HCT116 (cell line): ENCODE results near the gene EZH1. TPM values are rescaled to one million over a fixed set of nuclear protein-coding genes. Genes with fewer than 3 reads are reported as not detected.

Experiments
- ATAC-seq: fragments of 200-7000 bp; cut with Tn5 transposase; 2 replicates; pipeline ENCODE4 v1.9.1; 2020; ENCODE audit warnings: mild to moderate bottlenecking, moderate library complexity
- BruUV-seq: library from RNA; stranded (reverse); fragments of 400-500 nt; replicated peaks from 2 replicates; lab custom pipeline; 2021; lab: Mats Ljungman, UMichigan
- CTCF ChIA-PET: fragments of 300-600 bp; sonication (Branson Sonifier 250); formaldehyde crosslinking; loops from one replicate; lab custom pipeline; 2021; ENCODE audit warnings: antibody characterized with exemption; lab: Charles Lee
- POLR2A ChIA-PET: fragments of 300-600, 350-600 bp; sonication (Branson Sonifier 250); formaldehyde crosslinking; loops from one replicate; lab custom pipeline; 2021; ENCODE audit warnings: antibody characterized with exemption; lab: Charles Lee
- RAD21 ChIA-PET, 2 experiments: fragments of 300-600 bp; sonication (Branson Sonifier 250); formaldehyde crosslinking; loops; one replicate each; lab custom pipeline; 2023; ENCODE audit warnings: low total read pairs in 2 of 2; ENCODE audit not compliant: uncharacterized antibody in 2 of 2, unreplicated experiment in 2 of 2, low non-redundant PET in 1 of 2; lab: Charles Lee
- DNase-seq: peaks from one replicate; pipeline ENCODE4 v3.0.0-alpha.2; 2010; ENCODE audit warnings: low read depth, low spot score
- H2AFZ ChIP-seq: fragments of 200-600 bp; shearing (Covaris generic), sonication (generic); 2 replicates; pipeline ENCODE4 v1.6.1; 2017; ENCODE audit warnings: low read depth, mixed run types, mixed read lengths, antibody characterized with exemption, low read length; ENCODE audit not compliant: poor library complexity, severe bottlenecking
- H3K27ac ChIP-seq: 2 replicates; pipeline ENCODE4 v1.5.1; 2012; ENCODE audit warnings: low read depth, low read length
- H3K27me3 ChIP-seq: fragments of 200-600 bp; sonication (generic); 2 replicates; pipeline ENCODE4 v1.6.1; 2016; ENCODE audit warnings: mixed run types, low read length, mixed read lengths; ENCODE audit not compliant: insufficient read depth
- H3K36me3 ChIP-seq, 2 experiments: fragments of 200-500 bp in 1 of 2; fragments of 200-600 bp in 1 of 2; sonication (Bioruptor generic) in 1 of 2; sonication (generic) in 1 of 2; 2 replicates each; pipeline versions ENCODE4 v1.5.1 to v1.6.1; 2014 to 2016; ENCODE audit warnings: low read length in 2 of 2, inconsistent platforms in 1 of 2, mixed read lengths in 1 of 2, mixed run types in 1 of 2; ENCODE audit not compliant: insufficient read depth in 2 of 2, control insufficient read depth in 1 of 2
- H3K4me1 ChIP-seq, 2 experiments: fragments of 200-600 bp in 1 of 2; sonication (generic) in 1 of 2; 2 replicates each; pipeline versions ENCODE4 v1.5.1 to v1.6.1; 2012 to 2017; ENCODE audit warnings: low read length in 2 of 2, inconsistent platforms in 1 of 2, mild to moderate bottlenecking in 1 of 2, mixed read lengths in 1 of 2, mixed run types in 1 of 2, moderate library complexity in 1 of 2; ENCODE audit not compliant: insufficient read depth in 2 of 2, control insufficient read depth in 1 of 2
- H3K4me2 ChIP-seq: fragments of 200-600 bp; sonication (generic); 2 replicates; pipeline ENCODE4 v1.6.1; 2017; ENCODE audit warnings: mixed run types, low read length, mixed read lengths
- H3K4me3 ChIP-seq, 2 experiments: fragments of 200-600 bp in 1 of 2; sonication (generic) in 1 of 2; replicated peaks in 1 of 2; 2 replicates each; pipeline ENCODE4 v1.5.1; 2011 to 2016; ENCODE audit warnings: low read length in 2 of 2, control low read depth in 1 of 2, low read depth in 1 of 2, mild to moderate bottlenecking in 1 of 2, mixed read lengths in 1 of 2, mixed run types in 1 of 2
- H3K79me2 ChIP-seq: fragments of 200-600 bp; sonication (generic); 2 replicates; pipeline ENCODE4 v1.6.1; 2017; ENCODE audit warnings: mild to moderate bottlenecking, mixed run types, low read length, moderate library complexity, mixed read lengths; ENCODE audit not compliant: insufficient read depth
- H3K9ac ChIP-seq: fragments of 200-600 bp; sonication (generic); 2 replicates; pipeline ENCODE4 v1.6.1; 2016; ENCODE audit warnings: low read length, mixed read lengths
- H3K9me2 ChIP-seq: fragments of 200-600 bp; sonication (generic), shearing (Covaris generic); 2 replicates; pipeline ENCODE4 v1.6.1; 2017; ENCODE audit warnings: mixed run types, mild to moderate bottlenecking, moderate library complexity; ENCODE audit not compliant: insufficient read depth
- H3K9me3 ChIP-seq, 2 experiments: fragments of 200-500 bp in 1 of 2; fragments of 200-600 bp in 1 of 2; sonication (Bioruptor generic) in 1 of 2; sonication (generic) in 1 of 2; 2 replicates each; pipeline ENCODE4 v1.6.1; 2014 to 2017; ENCODE audit warnings: low read length in 2 of 2, mixed read lengths in 2 of 2, inconsistent platforms in 1 of 2, low read depth in 1 of 2, mild to moderate bottlenecking in 1 of 2, mixed run types in 1 of 2, moderate library complexity in 1 of 2; ENCODE audit not compliant: control insufficient read depth in 1 of 2, insufficient read depth in 1 of 2
- H4K20me1 ChIP-seq: fragments of 200-600 bp; sonication (generic), shearing (Covaris generic); 2 replicates; pipeline ENCODE4 v1.6.1; 2017; ENCODE audit warnings: mixed run types, mild to moderate bottlenecking, moderate library complexity; ENCODE audit not compliant: insufficient read depth
- CBX3 ChIP-seq: IDR thresholded peaks from 2 replicates; pipeline ENCODE4 v1.6.1; 2012; ENCODE audit warnings: low read depth
- CEBPB ChIP-seq: IDR thresholded peaks from 2 replicates; pipeline ENCODE4 v1.6.1; 2012; ENCODE audit warnings: low read depth
- EGR1 ChIP-seq: IDR thresholded peaks from 2 replicates; pipeline ENCODE4 v1.6.1; 2012; ENCODE audit warnings: low read depth
- EZH2 ChIP-seq: fragments of 200-600 bp; sonication (generic); IDR thresholded peaks from 2 replicates; pipeline ENCODE4 v1.6.1; 2017; ENCODE audit warnings: antibody characterized with exemption, mixed run types
- JUND ChIP-seq: IDR thresholded peaks from 2 replicates; pipeline ENCODE4 v1.6.1; 2012
- POLR2A ChIP-seq: IDR thresholded peaks from 2 replicates; pipeline ENCODE4 v1.7.0; 2011; ENCODE audit warnings: borderline replicate concordance; ENCODE audit not compliant: insufficient read depth, insufficient read length; ENCODE audit errors: extremely low read depth
- SIN3A ChIP-seq: IDR thresholded peaks from 2 replicates; pipeline ENCODE4 v1.6.1; 2012; ENCODE audit warnings: low read depth
- ZNF274 ChIP-seq: fragments of 200-500 bp; sonication (Bioruptor generic); IDR thresholded peaks from 2 replicates; pipeline ENCODE4 v1.6.1; 2014; ENCODE audit warnings: mild to moderate bottlenecking, low read depth, low read length, inconsistent platforms
- intact Hi-C: fragments of 100-400 bp; cut with micrococcal nuclease; formaldehyde crosslinking; loops from 2 replicates; pipeline ENCODE4 v1.10.0; 2022
- total RNA-seq: library from RNA; stranded (reverse); gene quantifications from one replicate; pipeline ENCODE4 v1.2.1, GENCODE V29; 2021; ENCODE audit not compliant: unreplicated experiment
- TF ChIP-seq, protein P1 (sequence below): IDR thresholded peaks from 2 replicates; pipeline ENCODE4 v1.6.1; 2012; ENCODE audit warnings: low read depth
- TF ChIP-seq, protein P2 (sequence below): IDR thresholded peaks from 2 replicates; pipeline ENCODE4 v1.6.1; 2012
- TF ChIP-seq, protein P3 (sequence below): IDR thresholded peaks from 2 replicates; pipeline ENCODE4 v1.6.1; 2011; ENCODE audit warnings: mild to moderate bottlenecking, low read length, moderate library complexity; ENCODE audit not compliant: insufficient replicate concordance; ENCODE audit errors: extremely low read depth

EZH1 gene
- total RNA-seq, 1 experiment from 2014 or later, result 29.3 TPM

DNA sequence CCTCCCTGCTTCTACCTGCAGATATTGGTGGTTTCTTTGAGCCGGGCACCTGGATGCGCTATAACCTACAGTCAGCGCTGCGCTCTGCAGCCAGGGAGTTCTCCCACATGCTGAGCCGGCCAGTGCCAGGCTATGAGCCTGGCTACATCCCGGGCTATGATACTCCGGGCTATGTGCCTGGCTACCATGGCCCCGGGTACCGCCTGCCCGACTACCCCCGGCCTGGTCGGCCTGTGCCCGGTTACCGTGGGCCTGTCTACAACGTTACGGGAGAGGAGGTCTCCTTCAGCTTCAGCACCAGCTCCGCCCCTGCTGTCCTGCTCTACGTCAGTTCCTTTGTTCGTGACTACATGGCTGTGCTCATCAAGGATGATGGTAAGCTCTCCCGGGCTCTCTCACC, 49.3 kb downstream of the EZH1 start:
- H3K4me3 ChIP-seq, result no peak overlapping the region
- H3K4me1 ChIP-seq, result no peaks in the 10 kb centered on the region
- DNase-seq, result no peak
- no peak overlapping the region for H3K4me2 ChIP-seq
- no peaks in the 10 kb centered on the region for H3K79me2 ChIP-seq
- no peaks in the 10 kb centered on the region for H3K27me3 ChIP-seq
- no peak for ATAC-seq
- H3K9me2 ChIP-seq, result no peaks in the 10 kb centered on the region
- H3K27ac ChIP-seq, result no peak overlapping the region
- no TSS peak for BruUV-seq
- ChIA-PET RAD21 (no interaction called here), POLR2A (no interaction called here), CTCF (no interaction called here)
- no peaks in the 10 kb centered on the region for H3K9me3 ChIP-seq
- H3K9ac ChIP-seq, result no peak overlapping the region
- no peak overlapping the region for H2AFZ ChIP-seq
- TF ChIP-seq EZH2 (no peak), CBX3 (no peak), SIN3A (no peak), ZNF274 (no peak), EGR1 (no peak), POLR2A (no peak), CEBPB (no peak), JUND (no peak)
- TF ChIP-seq, protein P1, sequence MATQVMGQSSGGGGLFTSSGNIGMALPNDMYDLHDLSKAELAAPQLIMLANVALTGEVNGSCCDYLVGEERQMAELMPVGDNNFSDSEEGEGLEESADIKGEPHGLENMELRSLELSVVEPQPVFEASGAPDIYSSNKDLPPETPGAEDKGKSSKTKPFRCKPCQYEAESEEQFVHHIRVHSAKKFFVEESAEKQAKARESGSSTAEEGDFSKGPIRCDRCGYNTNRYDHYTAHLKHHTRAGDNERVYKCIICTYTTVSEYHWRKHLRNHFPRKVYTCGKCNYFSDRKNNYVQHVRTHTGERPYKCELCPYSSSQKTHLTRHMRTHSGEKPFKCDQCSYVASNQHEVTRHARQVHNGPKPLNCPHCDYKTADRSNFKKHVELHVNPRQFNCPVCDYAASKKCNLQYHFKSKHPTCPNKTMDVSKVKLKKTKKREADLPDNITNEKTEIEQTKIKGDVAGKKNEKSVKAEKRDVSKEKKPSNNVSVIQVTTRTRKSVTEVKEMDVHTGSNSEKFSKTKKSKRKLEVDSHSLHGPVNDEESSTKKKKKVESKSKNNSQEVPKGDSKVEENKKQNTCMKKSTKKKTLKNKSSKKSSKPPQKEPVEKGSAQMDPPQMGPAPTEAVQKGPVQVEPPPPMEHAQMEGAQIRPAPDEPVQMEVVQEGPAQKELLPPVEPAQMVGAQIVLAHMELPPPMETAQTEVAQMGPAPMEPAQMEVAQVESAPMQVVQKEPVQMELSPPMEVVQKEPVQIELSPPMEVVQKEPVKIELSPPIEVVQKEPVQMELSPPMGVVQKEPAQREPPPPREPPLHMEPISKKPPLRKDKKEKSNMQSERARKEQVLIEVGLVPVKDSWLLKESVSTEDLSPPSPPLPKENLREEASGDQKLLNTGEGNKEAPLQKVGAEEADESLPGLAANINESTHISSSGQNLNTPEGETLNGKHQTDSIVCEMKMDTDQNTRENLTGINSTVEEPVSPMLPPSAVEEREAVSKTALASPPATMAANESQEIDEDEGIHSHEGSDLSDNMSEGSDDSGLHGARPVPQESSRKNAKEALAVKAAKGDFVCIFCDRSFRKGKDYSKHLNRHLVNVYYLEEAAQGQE, result no peak
- TF ChIP-seq, protein P2, sequence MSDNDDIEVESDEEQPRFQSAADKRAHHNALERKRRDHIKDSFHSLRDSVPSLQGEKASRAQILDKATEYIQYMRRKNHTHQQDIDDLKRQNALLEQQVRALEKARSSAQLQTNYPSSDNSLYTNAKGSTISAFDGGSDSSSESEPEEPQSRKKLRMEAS, result no peak
- TF ChIP-seq, protein P3, sequence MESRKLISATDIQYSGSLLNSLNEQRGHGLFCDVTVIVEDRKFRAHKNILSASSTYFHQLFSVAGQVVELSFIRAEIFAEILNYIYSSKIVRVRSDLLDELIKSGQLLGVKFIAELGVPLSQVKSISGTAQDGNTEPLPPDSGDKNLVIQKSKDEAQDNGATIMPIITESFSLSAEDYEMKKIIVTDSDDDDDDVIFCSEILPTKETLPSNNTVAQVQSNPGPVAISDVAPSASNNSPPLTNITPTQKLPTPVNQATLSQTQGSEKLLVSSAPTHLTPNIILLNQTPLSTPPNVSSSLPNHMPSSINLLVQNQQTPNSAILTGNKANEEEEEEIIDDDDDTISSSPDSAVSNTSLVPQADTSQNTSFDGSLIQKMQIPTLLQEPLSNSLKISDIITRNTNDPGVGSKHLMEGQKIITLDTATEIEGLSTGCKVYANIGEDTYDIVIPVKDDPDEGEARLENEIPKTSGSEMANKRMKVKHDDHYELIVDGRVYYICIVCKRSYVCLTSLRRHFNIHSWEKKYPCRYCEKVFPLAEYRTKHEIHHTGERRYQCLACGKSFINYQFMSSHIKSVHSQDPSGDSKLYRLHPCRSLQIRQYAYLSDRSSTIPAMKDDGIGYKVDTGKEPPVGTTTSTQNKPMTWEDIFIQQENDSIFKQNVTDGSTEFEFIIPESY, result no peak
- H3K36me3 ChIP-seq, result no peaks in the 10 kb centered on the region; a peak in 1 of 4 replicates
- intact Hi-C loops, result no loop called here
- H4K20me1 ChIP-seq, result no peaks in the 10 kb centered on the region
